ENCODE results near the gene ELOA.

Gene ELOA

GRCh38 chr1:23804183-23804835, 61.0 kb downstream of the ELOA start:
- in situ Hi-C loops (cut with HindIII; ENCODE audit: low sequenced_read_pairs): no loop called here
- no peak for DNase-seq (ENCODE audit: low read depth)
- H3K4me3 ChIP-seq (ENCODE audit: low read depth, low read length): no peak overlapping the region
- TF ChIP-seq CTCF (IDR thresholded peaks at IDR 0.05; ENCODE audit: low read depth, low read length, missing control alignments): no peak

- no peak for TF ChIP-seq CTCF (IDR thresholded peaks at IDR 0.05; ENCODE audit: low read depth, low read length, missing control alignments)
- no peak overlapping the region for H3K4me3 ChIP-seq (ENCODE audit: low read depth, low read length)
- in situ Hi-C loops (cut with HindIII; ENCODE audit: low sequenced_read_pairs): no loop called here
- DNase-seq (ENCODE audit: low read depth): no peak
Observed at GRCh38 chr1:23805025-23805424, 61.8 kb downstream of the ELOA start.

- TF ChIP-seq CTCF (IDR thresholded peaks at IDR 0.05; ENCODE audit: low read depth, low read length, missing control alignments): no peak
- DNase-seq (ENCODE audit: low read depth): no peak
Observed at GRCh38 chr1:23806280-23806679, 63.0 kb downstream of the ELOA start.

GRCh38 chr1:23807453-23807852, 64.2 kb downstream of the ELOA start:
- H3K4me3 ChIP-seq (ENCODE audit: low read depth, low read length): no peak overlapping the region
- no peak for TF ChIP-seq CTCF (IDR thresholded peaks at IDR 0.05; ENCODE audit: low read depth, low read length, missing control alignments)
- DNase-seq (ENCODE audit: low read depth): no peak
- in situ Hi-C loops (cut with HindIII; ENCODE audit: low sequenced_read_pairs): no loop called here

More at GRCh38 chr1:23806280-23806679, 63.0 kb downstream of the ELOA start:
- H3K4me3 ChIP-seq (ENCODE audit: low read depth, low read length): no peak overlapping the region
- in situ Hi-C loops (cut with HindIII; ENCODE audit: low sequenced_read_pairs): no loop called here

- DNase-seq (ENCODE audit: low read depth): no peak
- no peak overlapping the region for H3K4me3 ChIP-seq (ENCODE audit: low read depth, low read length)
- in situ Hi-C loops (cut with HindIII; ENCODE audit: low sequenced_read_pairs): no loop called here
- peak; percentile 79 for TF ChIP-seq CTCF (IDR thresholded peaks at IDR 0.05; ENCODE audit: low read depth, low read length, missing control alignments)
Observed at GRCh38 chr1:23809751-23810171, 66.5 kb downstream of the ELOA start.

GRCh38 chr1:23810818-23811540, 67.7 kb downstream of the ELOA start:
- no peak overlapping the region for H3K4me3 ChIP-seq (ENCODE audit: low read depth, low read length)
- no peak for DNase-seq (ENCODE audit: low read depth)
- TF ChIP-seq CTCF (IDR thresholded peaks at IDR 0.05; ENCODE audit: low read depth, low read length, missing control alignments): peak; percentile 63
- in situ Hi-C loops (cut with HindIII; ENCODE audit: low sequenced_read_pairs): no loop called here

Measured in astrocyte of the cerebellum (primary cell).